Endothelial cell of umbilical vein (primary cell): ENCODE results near the gene WDR90. TPM values are rescaled to one million over a fixed set of nuclear protein-coding genes. Genes with fewer than 3 reads are reported as not detected.

Experiments
- BruUV-seq: library from RNA; stranded (reverse); fragments of 400-500 nt; replicated peaks from 2 replicates; lab custom pipeline; 2021; lab: Mats Ljungman, UMichigan
- CTCF ChIA-PET: fragments of 300-600, 350-600 bp; sonication (Branson Sonifier 250); formaldehyde crosslinking; loops from one replicate; lab custom pipeline; 2021; ENCODE audit warnings: antibody characterized with exemption, inconsistent platforms; lab: Charles Lee
- POLR2A ChIA-PET: fragments of 300-600, 350-600 bp; sonication (Branson Sonifier 250); formaldehyde crosslinking; loops from one replicate; lab custom pipeline; 2021; ENCODE audit warnings: antibody characterized with exemption, inconsistent platforms; lab: Charles Lee
- DNase-seq: peaks from one replicate; pipeline ENCODE4 v3.0.0-alpha.2; 2011; ENCODE audit warnings: low read depth, low spot score
- FAIRE-seq: peaks from 2 replicates; lab custom pipeline; 2011; peaks lifted over from hg19 to GRCh38; lab: Jason Lieb, UNC
- H2AFZ ChIP-seq: 2 replicates; pipeline ENCODE4 v1.6.0; 2012; ENCODE audit warnings: low read depth, low read length, control low read depth, inconsistent platforms
- H3K27ac ChIP-seq: 2 replicates; pipeline ENCODE4 v1.5.1; 2011; ENCODE audit warnings: low read depth, mild to moderate bottlenecking, control low read depth, low read length, moderate library complexity; ENCODE audit not compliant: insufficient read depth
- H3K27me3 ChIP-seq, 2 experiments: 2 replicates each; pipeline versions ENCODE4 v1.6.0 to v1.6.1; 2011; ENCODE audit warnings: low read length in 2 of 2, mixed read lengths in 1 of 2; ENCODE audit not compliant: control insufficient read depth in 2 of 2, insufficient read depth in 2 of 2
- H3K36me3 ChIP-seq, 2 experiments: 2 replicates in 1 of 2; 3 replicates in 1 of 2; pipeline ENCODE4 v1.5.1; 2011; ENCODE audit warnings: low read length in 2 of 2, mild to moderate bottlenecking in 1 of 2, moderate library complexity in 1 of 2; ENCODE audit not compliant: control insufficient read depth in 2 of 2, insufficient read depth in 2 of 2; ENCODE audit errors: extremely low read depth in 1 of 2
- H3K4me1 ChIP-seq: 3 replicates; pipeline ENCODE4 v1.5.1; 2011; ENCODE audit warnings: mild to moderate bottlenecking, low read length; ENCODE audit not compliant: control insufficient read depth, insufficient read depth; ENCODE audit errors: extremely low read depth
- H3K4me2 ChIP-seq: 2 replicates; pipeline ENCODE4 v1.6.1; 2011; ENCODE audit warnings: low read length, control low read depth, mixed read lengths; ENCODE audit not compliant: insufficient read depth
- H3K4me3 ChIP-seq, 3 experiments: fragments of 200-600 bp in 1 of 3; sonication (generic), shearing (Covaris generic) in 1 of 3; replicated peaks in 1 of 3; 2 replicates each; pipeline ENCODE4 v1.5.1; 2011 to 2016; ENCODE audit warnings: control low read depth in 3 of 3, low read length in 3 of 3, mild to moderate bottlenecking in 2 of 3, inconsistent platforms in 1 of 3, low read depth in 1 of 3, moderate library complexity in 1 of 3; ENCODE audit not compliant: insufficient read depth in 1 of 3
- H3K79me2 ChIP-seq: 2 replicates; pipeline ENCODE4 v1.6.0; 2012; ENCODE audit warnings: low read length, inconsistent platforms; ENCODE audit not compliant: control insufficient read depth, insufficient read depth
- H3K9ac ChIP-seq: replicated peaks from 2 replicates; pipeline ENCODE3; 2011; ENCODE audit warnings: low read length, control low read depth; ENCODE audit not compliant: insufficient read depth; ENCODE audit errors: extremely low read depth
- H3K9me1 ChIP-seq: replicated peaks from 3 replicates; pipeline ENCODE4 v1.6.0; 2011; ENCODE audit warnings: mild to moderate bottlenecking, low read length; ENCODE audit not compliant: control insufficient read depth, insufficient read depth; ENCODE audit errors: extremely low read depth
- H3K9me3 ChIP-seq: replicated peaks from 2 replicates; pipeline ENCODE4 v1.5.1; 2012; ENCODE audit warnings: low read length, inconsistent platforms; ENCODE audit not compliant: control insufficient read depth, insufficient read depth
- H4K20me1 ChIP-seq: replicated peaks from 2 replicates; pipeline ENCODE3; 2011; ENCODE audit warnings: mild to moderate bottlenecking, low read length; ENCODE audit not compliant: control insufficient read depth, insufficient read depth; ENCODE audit errors: extremely low read depth
- CTCF ChIP-seq, 2 donors: IDR thresholded peaks; 1 replicate in 1 of 2; 2 replicates in 1 of 2; pipeline ENCODE4 v1.5.1; 2011; ENCODE audit warnings: low read length in 2 of 2, mild to moderate bottlenecking in 2 of 2, moderate library complexity in 2 of 2, control low read depth in 1 of 2, inconsistent platforms in 1 of 2, low read depth in 1 of 2; ENCODE audit not compliant: insufficient read depth in 1 of 2; ENCODE audit errors: extremely low read depth in 1 of 2
- EZH2 ChIP-seq: IDR thresholded peaks from 2 replicates; pipeline ENCODE4 v1.6.1; 2012; ENCODE audit warnings: borderline replicate concordance, low read depth, mild to moderate bottlenecking, moderate library complexity, low read length, inconsistent platforms; ENCODE audit not compliant: severe bottlenecking
- GATA2 ChIP-seq: IDR thresholded peaks from 2 replicates; pipeline ENCODE4 v1.7.0; 2011; ENCODE audit warnings: low read depth, mild to moderate bottlenecking, moderate library complexity, mixed read lengths, low read length; ENCODE audit not compliant: insufficient read length, insufficient read depth
- dilution Hi-C: fragments of 300-500 bp; cut with MboI; formaldehyde crosslinking; loops from one replicate; pipeline ENCODE4 v1.15.0; 2019; ENCODE audit warnings: low sequenced_read_pairs; ENCODE audit not compliant: extremely low pct_ligation_motif_present
- intact Hi-C: fragments of 100-400 bp; cut with micrococcal nuclease; formaldehyde crosslinking; loops from one replicate; pipeline ENCODE4 v1.10.0; 2022
- polyA plus RNA-seq, 4 experiments: library from polyadenylated mRNA; depleted of rRNA in 3 of 4; stranded (reverse) in 3 of 4; unstranded in 1 of 4; fragments of >200 nt; gene quantifications; 2 replicates each; pipeline versions ENCODE4 v1.2.1 to v1.2.3, GENCODE V29; 2011 to 2012; ENCODE audit warnings: missing spikeins in 1 of 4
- total RNA-seq: library from RNA; stranded (reverse); gene quantifications from 2 replicates; pipeline ENCODE4 v1.2.3, GENCODE V29; 2021

Gene WDR90
- total and polyA plus RNA-seq, 2 donors (not counting 3 experiments of a cell fraction or from before 2014, with no cell fraction given) = 22.2 to 51.8 TPM

GRCh38 chr16:700684-701584 lies 51.8 kb downstream of the WDR90 start:
- ChIA-PET CTCF (no interaction called here), POLR2A (no interaction called here)
- Histone ChIP-seq H3K79me2 (no peaks in the 10 kb centered on the region), H3K36me3 (no peaks in the 10 kb centered on the region), H3K4me1 (no peaks in the 10 kb centered on the region), H3K9me1 (no peaks in the 10 kb centered on the region), H3K9me3 (no peaks in the 10 kb centered on the region), H2AFZ (no peak overlapping the region), H3K4me2 (no peak overlapping the region), H4K20me1 (no peaks in the 10 kb centered on the region), H3K9ac (no peak overlapping the region), H3K27ac (no peak overlapping the region), H3K27me3 (peaks cover 29 to 31% of the 10 kb centered on the region in 2 experiments), H3K4me3 (no peak overlapping the region)
- FAIRE-seq = no peak
- TF ChIP-seq CTCF (IDR thresholded peaks at IDR 0.05; ENCODE audit: extremely low read depth in 1 of 2, insufficient read depth in 1 of 2, low read depth in 1 of 2, low read length in 2 of 2) (no peak), GATA2 (no peak), EZH2 (peak; percentile 86)
- dilution Hi-C loops = no loop called here
- intact Hi-C loops = no loop called here
- no peak for DNase-seq
- BruUV-seq = no TSS peak
